GM12865 (cell line): ENCODE measurements around the gene MYO1H.
"Not testable (repeated sequence)": the region's sequence is repeated elsewhere in the genome, so short reads cannot be mapped to it uniquely, and the experiment has no call there.

Experiments used
- DNase-seq: peaks from one replicate; pipeline ENCODE4 v3.0.0; 2010; ENCODE audit warnings: low read depth
- H3K4me3 ChIP-seq: 2 replicates; pipeline ENCODE4 v1.5.1; 2011; ENCODE audit warnings: mild to moderate bottlenecking, low read depth, low read length, control low read depth
- TF ChIP-seq, protein P1 (sequence below): IDR thresholded peaks from 2 replicates; pipeline ENCODE4 v1.5.1; 2011; ENCODE audit warnings: low read length, control low read depth, low read depth, inconsistent platforms; ENCODE audit not compliant: insufficient read depth; ENCODE audit errors: missing control alignments

Gene MYO1H

DNA sequence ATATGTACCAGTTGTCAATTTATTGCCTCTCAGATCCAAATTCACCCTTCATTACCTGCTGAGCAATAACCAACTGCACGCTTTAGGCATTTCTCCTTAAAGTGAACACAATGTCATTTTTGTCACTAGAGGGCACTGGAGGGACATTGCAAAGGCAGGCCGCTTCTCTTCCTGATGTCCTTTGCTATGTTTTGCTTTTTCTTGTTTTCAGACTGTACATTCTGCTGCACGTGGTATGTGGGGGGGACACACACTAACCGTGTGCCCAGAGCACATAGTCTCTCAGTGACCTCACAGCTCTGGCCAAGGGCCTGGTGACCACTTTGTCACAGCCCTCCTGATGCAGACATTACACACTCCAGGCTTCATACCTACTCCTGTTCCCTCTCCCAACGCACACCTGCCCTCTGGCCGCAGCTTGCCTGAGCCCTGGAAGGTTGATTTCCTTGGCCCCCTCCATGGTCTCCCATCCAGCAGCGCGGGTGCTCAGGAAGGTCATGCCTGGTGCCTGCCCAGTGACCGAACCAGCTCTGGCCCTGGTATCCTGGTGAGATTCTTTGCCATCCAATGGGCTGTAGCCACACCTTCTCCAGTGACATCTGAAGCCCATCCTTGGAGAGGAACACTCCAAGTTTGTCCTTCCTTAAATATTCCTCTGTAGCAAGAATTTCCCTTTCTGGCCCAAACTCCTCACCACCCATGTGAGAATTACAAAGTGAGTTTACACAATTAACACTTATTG lies 39.9 kb downstream of the MYO1H start:
- TF ChIP-seq, protein P1, sequence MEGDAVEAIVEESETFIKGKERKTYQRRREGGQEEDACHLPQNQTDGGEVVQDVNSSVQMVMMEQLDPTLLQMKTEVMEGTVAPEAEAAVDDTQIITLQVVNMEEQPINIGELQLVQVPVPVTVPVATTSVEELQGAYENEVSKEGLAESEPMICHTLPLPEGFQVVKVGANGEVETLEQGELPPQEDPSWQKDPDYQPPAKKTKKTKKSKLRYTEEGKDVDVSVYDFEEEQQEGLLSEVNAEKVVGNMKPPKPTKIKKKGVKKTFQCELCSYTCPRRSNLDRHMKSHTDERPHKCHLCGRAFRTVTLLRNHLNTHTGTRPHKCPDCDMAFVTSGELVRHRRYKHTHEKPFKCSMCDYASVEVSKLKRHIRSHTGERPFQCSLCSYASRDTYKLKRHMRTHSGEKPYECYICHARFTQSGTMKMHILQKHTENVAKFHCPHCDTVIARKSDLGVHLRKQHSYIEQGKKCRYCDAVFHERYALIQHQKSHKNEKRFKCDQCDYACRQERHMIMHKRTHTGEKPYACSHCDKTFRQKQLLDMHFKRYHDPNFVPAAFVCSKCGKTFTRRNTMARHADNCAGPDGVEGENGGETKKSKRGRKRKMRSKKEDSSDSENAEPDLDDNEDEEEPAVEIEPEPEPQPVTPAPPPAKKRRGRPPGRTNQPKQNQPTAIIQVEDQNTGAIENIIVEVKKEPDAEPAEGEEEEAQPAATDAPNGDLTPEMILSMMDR, result peak; percentile 42
- H3K4me3 ChIP-seq, result no peak overlapping the region

DNA sequence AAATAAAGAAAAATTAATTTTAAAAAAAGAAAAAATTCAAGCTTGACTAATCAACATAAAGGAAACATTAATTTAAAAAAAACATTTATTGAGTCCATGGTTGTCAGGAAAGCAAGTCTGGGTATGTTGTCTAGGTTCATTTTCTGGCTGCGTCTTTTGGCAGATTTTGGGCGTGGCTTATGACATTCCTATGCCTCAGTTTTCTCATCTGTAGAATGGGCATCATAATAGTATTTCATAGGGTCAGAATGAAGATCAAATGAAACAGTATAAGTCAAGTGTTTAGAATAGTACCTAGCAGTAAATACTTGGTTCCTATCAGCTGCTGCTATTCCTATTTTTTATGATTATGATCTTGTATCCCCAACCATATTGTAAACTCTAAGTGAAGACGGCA lies 40.5 kb downstream of the MYO1H start:
- no peak overlapping the region for H3K4me3 ChIP-seq
- TF ChIP-seq, protein P1, result no peak
- no peak for DNase-seq

More for the DNA sequence above, 39.9 kb downstream of the MYO1H start:
- DNase-seq, result peak; percentile 45

DNA sequence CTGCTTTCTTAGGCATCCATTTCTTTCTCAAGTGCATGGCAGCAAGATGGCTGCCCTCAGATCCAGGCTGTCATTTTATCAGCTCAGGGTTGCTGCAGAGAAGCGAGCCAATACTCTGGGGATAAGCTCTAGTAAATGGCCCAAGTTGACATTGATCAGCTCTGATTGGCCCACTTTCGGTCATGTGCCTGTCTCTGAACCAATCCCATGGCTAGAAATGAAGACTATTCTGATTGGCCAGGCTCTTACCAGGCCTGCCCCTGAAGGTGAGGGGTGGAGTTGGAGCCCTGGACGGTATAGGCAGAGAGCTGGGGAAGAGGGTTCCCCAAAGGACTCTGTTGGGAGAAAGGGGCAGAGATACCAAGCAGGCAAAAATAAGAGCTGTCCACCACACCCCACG lies 41.4 kb downstream of the MYO1H start:
- H3K4me3 ChIP-seq, result no peak overlapping the region
- peak; percentile 3 for DNase-seq
- TF ChIP-seq, protein P1, result no peak

DNA sequence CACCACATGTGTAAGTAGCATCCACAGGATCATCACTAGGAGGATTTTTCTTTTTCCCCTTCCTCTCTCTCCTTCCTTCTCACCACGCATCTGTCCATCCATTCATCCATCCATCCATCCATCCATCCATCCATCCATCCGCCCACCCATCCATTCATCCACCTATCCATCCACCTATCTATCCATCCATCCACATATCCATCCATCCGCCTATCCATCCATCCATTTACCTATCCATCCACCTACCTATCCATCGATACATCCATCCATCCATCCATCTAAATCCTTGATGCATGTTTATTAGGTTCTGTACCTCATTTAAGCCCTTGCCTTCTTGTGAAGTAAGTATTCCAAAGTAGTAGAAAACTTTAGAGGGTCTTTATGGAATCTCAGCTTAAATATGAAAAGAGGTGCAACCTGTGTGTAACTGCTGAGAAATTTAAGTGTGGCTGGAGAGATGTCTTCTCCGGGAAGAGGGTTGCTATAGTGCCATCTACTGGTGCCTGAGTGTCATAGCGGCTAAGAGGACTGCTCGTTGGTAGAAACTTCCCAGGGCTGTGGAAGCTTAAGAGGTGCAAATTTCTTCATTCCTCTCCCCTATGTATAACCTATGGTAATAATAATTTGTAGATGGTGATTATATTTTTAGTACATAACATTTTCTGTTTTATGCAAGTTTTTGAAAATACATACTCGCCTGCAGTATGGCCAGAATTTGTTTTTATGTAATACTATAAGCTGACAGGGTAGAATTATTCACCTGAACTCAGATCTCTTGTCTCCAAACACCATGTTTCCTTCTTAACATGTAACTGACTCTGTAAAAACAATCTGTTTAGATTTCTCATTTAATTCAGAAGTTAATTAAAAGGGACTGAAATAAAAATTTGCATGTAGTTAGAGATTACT lies 46.0 kb downstream of the MYO1H start:
- no peak overlapping the region for H3K4me3 ChIP-seq
- peak; percentile 64 for DNase-seq
- TF ChIP-seq, protein P1, result peak; percentile 92

DNA sequence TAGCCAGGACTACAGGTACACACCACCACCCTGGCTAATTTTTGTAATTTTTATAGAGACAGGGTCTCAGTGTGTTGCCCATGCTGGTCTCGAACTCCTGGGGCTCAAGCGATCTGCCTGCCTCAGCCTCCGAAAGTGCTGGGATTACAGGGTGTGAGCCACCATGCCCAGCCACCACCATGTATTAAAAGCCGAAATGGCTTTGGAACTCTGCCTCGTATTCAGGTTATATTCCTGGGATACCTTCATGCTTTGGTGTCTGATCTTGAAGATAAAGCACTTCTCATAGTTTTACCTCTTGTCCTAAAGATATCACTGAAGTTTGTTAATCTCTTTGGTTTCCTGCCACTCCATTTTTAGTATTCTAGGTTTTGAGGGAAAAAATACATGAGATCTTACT lies 47.2 kb downstream of the MYO1H start:
- TF ChIP-seq, protein P1, result no peak
- no peak for DNase-seq
- H3K4me3 ChIP-seq, result no peak overlapping the region

DNA sequence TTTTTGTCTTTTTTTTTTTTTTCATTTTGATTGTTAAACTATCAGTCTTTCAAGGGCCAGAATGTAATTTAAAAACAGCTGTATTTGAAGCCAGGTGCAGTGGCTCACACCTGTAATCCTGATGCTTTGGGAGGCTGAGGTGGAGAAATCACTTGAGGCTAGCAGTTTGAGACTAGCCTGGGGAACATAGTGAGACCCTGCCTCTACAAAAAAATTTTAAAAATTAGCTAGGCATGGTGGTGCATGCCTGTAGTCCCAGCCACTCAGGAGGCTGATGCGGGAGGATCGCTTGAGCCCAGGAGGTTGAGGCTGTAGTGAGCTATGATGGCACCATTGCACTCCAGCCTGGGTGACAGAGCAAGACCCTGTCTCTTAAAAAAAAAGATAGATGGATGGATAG lies 57.1 kb downstream of the MYO1H start:
- H3K4me3 ChIP-seq, DNase-seq: not testable (repeated sequence)

DNA sequence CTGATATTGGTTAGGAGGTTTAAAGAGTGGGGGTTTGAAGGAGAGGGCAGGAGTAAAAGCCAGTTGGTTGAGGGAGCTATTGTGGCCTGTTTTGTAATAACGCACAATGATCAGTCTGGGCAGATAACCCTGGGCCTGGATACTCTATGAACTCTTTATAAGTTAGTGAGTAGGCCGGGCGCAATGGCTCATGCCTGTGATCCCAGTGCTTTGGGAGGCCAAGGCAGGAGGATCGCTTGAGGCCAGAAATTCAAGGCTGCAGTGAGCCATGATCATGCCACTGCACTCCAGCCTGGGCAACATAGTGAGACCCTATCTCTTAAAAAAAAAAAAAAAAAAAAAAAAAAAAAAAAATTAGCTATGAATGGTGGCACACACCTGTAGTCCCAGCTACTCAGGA lies 58.4 kb downstream of the MYO1H start:
- H3K4me3 ChIP-seq, DNase-seq: not testable (repeated sequence)
